CMK (cell line): ENCODE measurements around the gene THSD7A.

ENCODE experiments used
- DNase-seq: peaks from one replicate; pipeline ENCODE4 v3.0.0-alpha.2; 2010; ENCODE audit warnings: low read depth

The THSD7A gene

DNA sequence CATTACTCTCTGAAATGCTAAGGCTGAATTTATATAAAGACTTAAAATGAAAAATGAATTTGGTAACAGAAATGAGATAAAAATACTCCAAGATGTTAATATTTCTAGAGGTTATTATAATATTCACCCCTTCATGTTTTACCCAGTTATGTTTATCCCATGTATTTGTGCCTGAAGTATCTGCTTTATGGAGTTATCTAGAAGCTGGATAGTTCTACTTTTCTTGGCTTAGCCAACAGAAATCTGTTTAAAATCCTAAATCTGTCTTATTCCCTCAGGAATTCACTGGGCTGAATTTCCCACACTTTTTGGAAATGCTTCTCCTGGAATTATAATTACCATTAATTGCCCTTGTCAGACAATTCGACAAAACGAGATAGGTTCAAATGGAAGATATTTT lies 201.6 kb downstream of the THSD7A start:
- no peak for DNase-seq

DNA sequence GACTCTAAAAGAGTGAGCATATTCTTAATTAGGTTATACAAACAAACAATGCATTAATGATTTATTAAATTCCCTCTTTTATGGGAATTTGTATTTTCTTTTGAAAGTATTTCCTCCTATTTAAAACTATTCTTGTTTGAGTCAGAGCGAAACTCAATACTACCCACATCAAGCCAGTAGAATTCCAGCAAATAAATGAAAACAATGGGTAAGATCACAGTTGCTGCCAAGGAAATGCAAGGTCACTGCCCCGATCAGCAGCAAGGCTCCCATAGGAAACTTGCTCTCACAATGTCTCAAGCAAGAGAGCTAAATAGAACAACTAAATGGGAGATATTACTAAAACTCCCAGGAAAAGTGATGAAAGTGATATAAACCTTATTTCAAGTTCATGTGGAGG lies 206.3 kb downstream of the THSD7A start:
- no peak for DNase-seq

DNA sequence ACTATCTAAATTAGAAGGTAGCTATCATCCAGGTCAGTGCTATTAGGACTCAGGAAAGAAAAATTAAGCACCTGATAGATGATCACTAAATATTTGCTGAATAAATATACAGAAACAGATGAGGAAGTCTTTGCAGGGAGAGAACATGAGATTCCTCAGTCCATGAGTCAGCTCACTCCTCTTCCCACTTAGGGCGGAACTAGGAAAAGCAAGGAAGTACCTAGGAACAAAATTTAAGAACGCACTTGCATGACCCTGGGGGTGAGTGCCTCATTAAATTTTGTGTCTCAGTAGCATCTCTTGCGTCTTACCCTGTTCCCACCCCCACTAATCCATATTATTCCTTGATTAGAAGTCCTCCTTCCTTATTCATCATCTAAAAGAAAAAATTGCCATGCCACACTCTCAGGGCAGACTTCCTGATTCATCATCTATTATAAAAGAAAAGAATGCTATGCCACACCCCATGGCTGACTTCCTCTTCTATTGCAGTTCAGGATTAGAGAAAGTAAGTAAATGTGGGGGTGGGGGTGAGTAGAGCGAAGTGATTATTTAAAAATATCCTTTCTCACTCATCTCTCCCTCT lies 208.8 kb downstream of the THSD7A start:
- DNase-seq: no peak

DNA sequence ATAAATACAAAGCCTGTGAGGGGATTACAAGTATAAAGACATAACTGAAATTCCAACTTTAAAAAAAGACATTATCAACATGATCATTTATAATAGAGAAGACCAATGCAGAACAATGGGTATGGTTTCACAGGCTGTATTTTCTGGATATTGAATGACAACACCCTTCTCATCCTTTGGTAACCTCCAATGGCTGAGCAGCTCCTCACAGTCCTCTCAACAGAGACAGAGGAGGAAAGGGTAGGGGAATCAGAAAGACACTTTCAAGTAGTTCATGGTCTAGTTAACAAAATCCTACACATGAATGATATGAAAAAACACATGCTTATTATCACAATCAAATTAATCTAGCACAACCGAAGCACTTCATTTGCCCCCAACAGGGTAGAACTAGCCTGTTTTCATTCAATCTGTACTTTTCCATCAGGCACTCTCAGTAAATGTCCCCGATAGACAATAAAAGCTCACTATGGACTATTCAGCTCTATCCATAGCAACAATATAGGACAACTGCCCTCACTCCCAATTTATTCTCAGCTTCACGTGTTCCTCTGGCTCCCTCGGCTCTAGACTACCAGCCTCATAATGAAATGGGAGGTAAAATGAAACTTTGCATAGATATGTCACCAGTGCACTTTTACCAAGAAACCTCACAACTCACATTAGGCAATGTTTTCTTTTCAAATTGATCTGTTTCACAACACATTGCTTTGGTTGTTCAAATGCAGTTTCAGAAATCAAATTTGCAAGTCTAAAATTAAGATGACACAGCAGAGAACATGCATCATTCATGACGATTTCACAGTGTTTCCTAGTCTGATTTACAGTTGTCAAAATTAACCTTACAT lies 211.4 kb downstream of the THSD7A start:
- no peak for DNase-seq

DNA sequence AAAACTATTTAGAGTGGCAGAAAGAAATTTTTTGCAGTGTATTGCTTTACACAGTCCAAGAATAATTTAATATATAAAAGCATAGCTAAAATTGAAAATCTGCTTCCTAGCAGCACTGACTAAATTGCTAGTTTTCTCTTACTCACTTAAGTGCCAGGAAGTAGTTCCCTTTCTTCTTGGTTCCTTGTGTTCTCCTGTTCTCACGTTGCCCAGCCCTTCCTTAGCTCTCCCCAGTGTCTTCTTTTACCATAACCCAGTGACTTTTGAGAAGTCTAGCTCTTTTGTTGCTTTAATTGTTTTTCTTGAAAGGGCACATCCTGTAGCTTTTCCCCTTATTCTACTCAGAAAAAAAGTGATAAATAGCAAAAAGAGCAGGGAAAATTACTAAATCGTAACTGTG lies 215.5 kb downstream of the THSD7A start:
- no peak for DNase-seq

DNA sequence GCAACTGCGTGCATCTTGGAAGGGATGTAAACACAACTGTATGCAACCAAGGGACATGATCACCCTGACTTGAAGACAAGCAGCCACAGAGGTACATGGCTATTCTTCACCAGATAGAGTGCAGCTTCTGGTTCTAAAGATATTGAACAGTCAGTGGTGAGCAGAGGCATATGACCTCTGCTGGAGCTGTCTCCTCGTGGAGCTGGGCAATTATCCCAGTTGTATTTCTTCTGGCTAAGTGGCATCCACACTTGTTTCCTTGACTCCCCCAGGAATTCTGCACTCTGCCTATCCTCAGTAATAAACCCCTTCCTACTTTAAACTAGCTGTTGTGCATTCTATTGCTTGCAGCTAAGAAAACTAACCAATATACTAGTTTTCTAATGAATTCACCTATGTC lies 216.8 kb downstream of the THSD7A start:
- no peak for DNase-seq

DNA sequence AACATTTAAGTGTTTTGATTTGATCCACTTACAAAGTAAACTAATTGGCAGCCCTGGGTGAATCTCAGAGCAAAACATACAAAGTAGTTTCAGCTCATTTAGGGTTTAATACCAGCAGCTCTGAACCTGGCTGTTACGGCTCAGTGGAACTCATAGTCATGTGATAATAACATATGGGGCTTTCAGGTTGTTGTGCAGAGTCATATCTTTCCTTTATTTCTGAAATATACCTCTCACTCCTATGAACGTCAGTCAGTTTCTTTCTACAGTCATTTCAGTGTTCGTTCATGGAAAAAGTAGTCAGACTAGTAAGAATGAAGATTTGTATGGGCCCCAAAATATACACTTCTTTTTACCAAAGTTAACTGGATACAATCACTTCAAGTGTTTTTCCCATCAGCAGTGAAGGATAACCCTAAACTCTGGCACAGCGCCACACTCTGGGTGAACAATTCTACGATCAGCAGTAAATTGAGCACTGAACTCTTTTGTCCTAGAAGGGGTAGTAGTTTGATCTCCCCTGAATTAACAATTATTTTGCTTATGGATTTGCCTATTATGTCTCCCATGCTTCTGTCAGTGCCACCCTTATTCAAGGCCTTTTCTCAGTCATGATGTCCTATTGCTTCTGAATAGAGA lies 218.6 kb downstream of the THSD7A start:
- DNase-seq: no peak

DNA sequence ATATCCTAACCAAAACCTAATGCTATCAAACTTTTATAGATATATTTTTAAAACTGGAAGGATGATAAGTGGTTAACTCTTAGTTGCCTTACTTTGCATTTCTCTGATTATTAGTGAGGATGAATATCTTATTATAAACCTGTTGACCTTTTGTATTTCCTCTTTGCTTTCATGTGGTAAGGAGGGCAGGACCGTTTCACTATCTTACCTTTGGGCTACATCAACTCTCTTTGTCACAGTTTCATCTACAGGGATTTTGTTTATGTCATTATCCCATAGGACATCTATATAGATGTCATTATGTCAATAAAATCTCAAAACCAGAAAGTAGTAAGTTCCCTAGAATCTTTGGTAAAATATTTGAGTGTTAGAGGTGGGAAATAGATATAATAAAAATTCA lies 219.3 kb downstream of the THSD7A start:
- no peak for DNase-seq

DNA sequence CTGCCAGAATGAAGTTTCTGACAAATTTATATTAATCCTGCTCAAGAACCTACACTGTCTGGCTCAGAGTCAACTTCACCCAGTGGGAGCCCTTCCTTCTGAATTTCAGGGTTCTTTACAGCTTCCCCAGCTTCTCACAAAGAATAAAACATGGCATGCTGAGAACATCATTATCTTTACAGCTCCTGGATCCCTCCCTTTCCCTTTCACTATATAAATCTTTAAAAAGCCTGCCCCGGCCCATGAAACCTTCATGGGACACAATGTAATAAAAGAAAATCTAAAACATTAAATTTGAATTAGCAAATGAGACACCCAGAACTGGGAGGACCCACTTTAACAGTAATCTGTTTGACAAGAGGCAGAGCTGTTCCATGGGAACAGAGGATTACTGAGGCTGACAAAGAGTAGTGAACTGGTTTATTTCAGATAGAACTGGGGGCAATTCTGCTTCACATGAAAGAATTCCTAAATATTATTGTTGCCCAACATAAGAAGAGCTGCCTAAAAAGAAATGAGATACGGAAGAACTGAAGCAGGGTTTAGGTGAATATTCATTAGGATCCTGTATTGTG lies 222.8 kb downstream of the THSD7A start:
- DNase-seq: no peak

DNA sequence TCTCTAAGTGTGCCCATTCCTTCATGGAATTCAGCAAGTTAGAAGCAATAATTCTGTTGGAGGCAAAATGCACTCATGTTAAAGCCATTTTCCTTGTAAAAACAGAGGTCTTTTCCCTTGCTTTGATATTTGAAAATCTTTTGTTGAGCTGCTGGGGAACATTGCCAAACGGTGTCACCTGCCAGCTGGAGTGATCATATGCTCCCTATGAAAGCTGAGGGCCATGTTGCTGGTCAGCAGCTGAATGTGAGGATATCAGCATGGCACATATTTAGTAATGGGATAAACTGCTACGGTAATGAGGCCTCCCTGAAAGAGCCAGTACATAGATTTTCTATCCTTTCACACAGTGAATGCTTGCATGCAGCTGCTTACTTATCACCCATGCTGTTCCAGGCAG lies 224.3 kb downstream of the THSD7A start:
- no peak for DNase-seq

DNA sequence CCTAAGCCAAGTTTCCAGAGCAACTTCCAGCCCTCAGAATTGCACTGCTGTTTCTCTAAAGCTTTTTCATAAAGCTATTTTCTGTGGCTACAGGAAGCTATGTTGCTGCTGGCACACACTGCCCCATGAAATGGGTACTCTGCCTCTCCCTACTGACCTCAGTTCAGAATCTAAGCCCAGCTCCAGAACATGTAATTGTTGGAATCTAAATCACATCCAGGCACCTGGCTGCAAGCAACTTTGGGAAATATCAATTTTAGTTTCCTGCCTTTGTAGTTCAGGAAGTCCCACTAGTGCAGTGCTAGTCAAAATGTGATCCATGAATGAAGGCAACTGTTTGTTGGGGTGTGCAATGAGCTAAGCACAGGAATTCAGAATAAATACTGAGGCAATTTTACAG lies 226.2 kb downstream of the THSD7A start:
- DNase-seq: no peak

DNA sequence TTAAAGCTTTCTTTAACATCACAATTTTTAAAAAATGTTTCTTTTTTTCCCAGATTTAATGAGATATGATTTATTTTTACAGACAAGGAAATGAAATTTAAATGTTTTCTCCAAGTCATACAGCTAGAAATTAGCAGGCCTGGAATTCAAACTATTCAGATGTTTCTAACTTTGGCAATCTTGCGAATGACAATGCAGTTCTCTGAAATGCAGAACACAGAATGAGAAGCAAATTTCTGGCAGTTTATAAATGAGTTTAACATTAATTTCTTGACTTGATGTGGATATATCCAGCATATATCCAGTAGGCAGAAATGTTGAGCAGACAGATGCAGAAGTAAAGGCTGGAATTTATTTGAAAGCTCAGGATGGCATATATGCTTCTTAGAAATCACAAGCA lies 227.5 kb downstream of the THSD7A start:
- no peak for DNase-seq

DNA sequence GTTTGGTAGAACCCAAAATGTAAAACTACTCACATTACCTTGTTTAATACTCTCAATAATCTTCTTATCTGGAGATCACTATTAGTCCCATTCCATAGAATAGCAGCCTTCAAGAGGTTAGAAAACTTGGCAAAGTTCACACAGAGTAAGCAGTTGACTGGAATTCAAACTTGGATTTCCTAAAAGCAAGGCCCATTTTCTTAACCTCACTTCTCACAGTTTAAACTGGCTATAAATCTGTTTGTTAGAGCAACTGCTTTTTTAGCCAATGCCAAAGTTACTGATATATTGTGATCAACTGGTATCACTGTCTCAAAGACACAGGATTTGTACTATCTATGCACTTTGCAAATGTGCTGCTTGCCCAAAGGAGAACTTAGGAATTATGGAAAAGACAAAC lies 230.2 kb downstream of the THSD7A start:
- no peak for DNase-seq

DNA sequence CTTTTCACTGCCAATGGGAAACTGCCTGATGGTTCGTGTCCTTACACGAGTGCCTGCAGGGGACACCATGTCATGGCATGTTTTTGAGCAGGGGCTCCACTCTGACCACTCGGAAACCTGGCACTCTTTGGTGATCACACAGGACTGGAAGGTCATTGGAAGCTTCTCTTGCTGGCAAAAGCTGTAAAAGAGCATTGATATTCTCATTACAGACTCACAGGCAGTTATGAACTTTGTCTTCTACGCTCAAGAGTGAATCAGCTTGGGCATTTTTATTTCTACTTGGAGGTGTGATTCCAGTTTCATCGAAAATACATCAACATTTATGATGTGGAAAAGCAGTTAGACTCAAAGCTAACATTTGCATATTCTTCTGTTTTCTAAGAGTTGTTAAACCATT lies 238.7 kb downstream of the THSD7A start:
- DNase-seq: no peak

DNA sequence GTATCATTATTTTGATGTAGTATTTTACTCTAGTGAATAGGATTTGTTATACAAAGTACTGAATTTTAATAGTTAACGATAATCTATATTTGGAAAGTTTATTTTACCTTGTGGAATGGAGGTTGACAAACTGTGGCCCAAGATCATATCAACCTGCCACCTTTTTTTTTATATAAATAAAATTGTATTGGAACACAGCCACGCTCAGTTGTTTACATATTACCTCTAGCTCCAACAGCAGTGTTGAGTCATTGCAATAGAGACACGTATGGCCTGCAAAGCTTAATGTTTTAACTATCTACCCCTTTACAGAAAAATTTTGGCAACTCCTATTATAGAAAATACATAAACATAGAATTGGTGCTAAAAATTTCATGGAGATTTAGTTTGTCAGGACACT lies 239.3 kb downstream of the THSD7A start:
- DNase-seq: no peak

DNA sequence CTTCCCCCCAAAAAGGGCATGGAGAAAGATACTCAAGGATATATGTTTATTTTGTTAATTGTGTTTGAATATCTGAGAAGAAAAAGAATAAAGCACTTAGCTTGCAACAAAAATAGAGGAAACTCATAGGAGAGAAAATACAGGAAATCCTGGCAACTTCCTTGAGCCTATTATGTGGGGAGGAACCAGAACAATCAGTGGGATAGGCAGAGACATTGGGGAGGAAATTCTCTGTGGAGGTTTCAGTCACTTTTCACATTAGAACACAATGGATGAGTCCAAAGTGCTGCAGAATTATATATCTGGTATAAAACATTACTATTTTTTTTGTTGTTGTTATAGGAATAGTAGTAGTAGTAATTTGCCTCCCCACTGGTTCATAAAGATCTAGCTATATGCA lies 240.1 kb downstream of the THSD7A start:
- no peak for DNase-seq

DNA sequence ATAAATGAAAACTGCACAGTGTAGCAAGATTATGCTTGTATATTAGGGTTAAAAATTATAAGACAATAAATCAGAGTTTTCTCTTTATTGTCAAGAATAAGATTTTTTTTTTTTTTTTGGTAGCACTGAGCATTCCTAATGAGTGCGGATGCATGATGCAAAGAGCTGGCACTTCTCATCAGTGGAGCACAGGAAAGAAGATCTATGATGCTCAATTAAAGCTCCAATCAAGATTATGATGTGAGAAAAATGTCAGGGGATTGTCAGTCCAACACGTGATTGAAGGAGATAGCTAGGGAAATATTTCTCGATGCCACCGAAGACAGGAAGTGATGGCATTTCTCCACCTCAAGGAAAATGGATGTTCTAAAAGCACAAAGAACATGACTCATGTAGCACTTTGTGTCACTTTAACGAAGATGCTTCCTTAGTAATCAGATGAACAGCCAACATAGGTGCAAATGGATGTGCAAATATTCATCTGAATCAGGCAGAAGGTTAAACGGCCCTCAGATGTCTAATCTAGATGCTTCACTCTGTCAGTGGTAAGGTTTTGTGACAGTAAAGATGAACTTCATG lies 240.9 kb downstream of the THSD7A start:
- DNase-seq: no peak

DNA sequence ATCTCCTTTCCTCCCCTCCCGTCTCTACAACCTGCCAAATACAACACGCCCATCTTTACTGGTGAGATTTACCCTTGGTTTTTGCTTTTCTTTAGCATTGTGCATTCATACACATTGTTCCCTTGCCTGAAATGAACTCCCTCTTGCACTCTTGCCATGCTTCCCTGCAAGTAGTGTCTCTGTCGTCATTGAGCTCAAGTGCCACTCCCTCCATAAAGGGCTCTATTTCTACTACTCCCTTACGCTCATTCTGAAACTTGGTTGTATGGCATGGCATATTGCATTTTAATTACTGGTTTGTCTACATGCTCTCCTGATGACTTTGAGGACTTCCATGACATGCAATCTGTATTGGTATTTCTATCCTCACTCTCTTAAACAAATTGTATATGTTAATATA lies 242.7 kb downstream of the THSD7A start:
- DNase-seq: no peak

DNA sequence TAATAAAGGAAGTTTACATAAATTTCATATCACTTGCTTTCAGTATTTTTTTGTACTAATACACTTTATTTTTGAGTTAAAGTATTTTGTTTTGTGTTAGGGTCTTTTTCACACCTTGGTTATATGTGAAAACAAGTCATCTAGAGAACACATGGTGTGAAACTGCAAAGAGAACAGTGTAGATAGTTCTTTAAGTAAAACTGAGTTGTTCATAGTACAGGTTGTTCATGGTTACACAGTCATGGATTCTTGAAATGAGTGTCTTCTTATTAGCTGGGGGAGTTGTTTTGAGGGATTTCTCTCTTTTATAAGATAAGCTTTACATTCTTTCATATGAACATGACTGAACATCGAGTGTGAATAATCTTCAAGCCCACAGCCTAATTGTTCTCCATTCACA lies 244.2 kb downstream of the THSD7A start:
- DNase-seq: no peak

DNA sequence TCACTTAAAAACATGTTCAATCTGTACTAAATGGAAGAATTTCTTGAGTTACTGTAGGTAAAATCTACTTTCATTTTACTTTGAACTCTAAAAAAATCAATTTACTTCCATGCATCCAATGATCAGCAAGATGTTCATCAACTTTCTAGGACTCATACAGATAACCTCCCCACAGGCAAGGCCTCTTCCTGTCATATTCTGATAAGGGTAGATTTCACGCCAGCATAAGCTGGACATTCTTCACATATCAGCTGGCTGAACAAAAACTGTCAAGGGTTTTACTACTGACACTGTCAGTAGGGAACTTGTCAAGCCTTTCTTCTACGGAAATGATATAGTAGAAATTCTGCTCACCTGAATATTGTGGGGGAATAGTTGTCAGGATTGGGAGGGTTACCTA lies 244.9 kb downstream of the THSD7A start:
- no peak for DNase-seq

DNA sequence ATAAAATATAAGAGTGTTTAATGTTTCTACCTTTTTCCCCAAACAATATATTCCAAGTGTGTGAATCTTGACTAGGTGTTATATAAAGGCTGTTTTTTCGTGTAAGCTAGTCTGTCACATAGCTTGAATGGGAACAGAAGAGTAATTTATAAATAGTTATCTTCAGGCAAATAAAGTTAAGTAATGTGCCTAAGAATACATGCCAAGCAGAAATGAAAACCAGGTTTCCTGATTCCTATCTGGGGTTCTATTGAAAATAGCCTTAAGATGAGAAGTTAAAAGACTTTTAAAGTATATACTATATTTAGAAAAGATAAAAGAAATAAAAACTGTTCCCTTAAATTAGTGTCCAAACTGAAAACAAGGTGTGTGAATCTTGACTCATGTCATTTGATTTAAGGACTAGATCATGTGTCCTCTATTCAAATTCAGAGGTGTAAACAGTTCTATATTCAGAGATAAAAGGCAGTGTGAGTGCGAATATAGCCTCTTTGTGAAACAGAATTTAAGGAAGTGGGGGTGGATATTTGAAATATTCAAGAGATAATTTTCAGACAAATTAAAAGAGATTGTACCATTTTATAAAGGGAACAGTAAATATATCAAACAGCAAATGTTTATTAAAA lies 247.5 kb downstream of the THSD7A start:
- DNase-seq: no peak

DNA sequence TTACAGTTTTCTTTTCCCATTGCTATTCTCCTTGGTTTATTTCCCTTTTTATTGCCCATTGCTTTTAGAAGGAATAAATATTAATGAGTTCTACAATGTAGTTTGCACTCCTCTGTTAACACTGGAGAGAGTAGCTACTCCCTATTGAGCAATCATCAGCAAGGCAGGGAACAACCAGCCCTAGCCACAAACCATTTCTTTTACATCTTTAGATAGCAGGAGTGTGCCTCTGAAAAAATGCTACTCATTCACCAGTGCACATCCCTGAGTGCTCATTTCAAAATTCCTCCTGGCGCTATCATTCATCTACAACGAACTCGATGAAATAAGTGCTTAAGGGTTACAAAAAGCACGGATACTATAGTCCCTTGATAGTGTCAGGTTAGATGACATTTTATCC lies 252.9 kb downstream of the THSD7A start:
- DNase-seq: no peak
